ENCODE results near the gene COL15A1. TPM values are rescaled to one million over a fixed set of nuclear protein-coding genes. Genes with fewer than 3 reads are reported as not detected.

COL15A1 gene
- polyA plus RNA-seq, 1 experiment: 3.2 TPM

DNA sequence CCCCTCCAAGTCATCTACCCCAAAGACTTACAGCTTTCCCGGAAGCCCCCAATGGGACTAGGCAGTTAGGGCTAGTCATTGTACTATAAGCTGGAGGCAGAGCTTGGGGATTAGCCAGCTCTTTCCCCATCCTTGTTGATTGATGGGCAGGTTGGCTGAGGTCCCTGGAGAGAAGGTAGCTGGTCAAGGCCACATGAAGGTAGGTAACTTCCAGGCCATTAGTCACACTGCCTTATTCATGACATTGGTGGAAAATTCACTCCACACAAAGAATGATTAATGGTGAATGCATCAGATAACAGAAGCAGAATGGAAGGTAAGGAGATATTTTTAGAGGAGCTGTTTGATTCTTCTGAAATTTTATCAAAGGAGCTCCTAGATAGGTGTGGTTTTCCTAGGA is 111.7 kb downstream of the COL15A1 start:
- TF ChIP-seq, protein P1, sequence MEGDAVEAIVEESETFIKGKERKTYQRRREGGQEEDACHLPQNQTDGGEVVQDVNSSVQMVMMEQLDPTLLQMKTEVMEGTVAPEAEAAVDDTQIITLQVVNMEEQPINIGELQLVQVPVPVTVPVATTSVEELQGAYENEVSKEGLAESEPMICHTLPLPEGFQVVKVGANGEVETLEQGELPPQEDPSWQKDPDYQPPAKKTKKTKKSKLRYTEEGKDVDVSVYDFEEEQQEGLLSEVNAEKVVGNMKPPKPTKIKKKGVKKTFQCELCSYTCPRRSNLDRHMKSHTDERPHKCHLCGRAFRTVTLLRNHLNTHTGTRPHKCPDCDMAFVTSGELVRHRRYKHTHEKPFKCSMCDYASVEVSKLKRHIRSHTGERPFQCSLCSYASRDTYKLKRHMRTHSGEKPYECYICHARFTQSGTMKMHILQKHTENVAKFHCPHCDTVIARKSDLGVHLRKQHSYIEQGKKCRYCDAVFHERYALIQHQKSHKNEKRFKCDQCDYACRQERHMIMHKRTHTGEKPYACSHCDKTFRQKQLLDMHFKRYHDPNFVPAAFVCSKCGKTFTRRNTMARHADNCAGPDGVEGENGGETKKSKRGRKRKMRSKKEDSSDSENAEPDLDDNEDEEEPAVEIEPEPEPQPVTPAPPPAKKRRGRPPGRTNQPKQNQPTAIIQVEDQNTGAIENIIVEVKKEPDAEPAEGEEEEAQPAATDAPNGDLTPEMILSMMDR (IDR thresholded peaks at IDR 0.05; ENCODE audit: low read depth, low read length): no peak
- DNase-seq (ENCODE audit: low read depth, low spot score): no peak
- CTCF ChIA-PET: no interaction called here

DNA sequence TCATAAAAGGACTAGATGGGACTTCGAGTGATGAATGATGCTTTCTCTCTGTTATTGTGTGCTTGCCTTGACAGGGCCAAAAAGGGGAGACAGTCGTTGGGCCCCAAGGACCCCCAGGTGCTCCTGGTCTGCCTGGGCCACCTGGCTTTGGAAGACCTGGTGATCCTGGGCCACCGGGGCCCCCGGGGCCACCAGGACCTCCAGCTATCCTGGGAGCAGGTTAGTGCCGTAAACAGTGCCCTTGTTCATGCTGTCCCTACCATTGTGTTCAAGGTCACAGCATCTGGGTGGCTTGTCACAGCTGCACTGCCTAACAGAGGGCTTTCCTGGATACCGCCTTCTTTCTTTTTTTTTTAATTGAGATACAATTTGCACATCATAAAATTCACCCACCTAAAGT is 112.5 kb downstream of the COL15A1 start:
- no peak for DNase-seq (ENCODE audit: low read depth, low spot score)
- no peak overlapping the region for H3K27ac ChIP-seq (ENCODE audit: low read depth, low read length)
- no peaks in the 10 kb centered on the region for H3K27me3 ChIP-seq (ENCODE audit: control insufficient read depth, insufficient read depth, low read length)
- H3K9me3 ChIP-seq (ENCODE audit: control insufficient read depth, insufficient read depth, low read length): peaks cover 4% of the 10 kb centered on the region
- TF ChIP-seq, protein P1 (IDR thresholded peaks at IDR 0.05; ENCODE audit: low read depth, low read length): no peak
- POLR2A ChIA-PET: no interaction called here
- no peak overlapping the region for H3K4me3 ChIP-seq (ENCODE audit: low read depth, low read length)
- CTCF ChIA-PET: no interaction called here

More for the DNA sequence above, 111.7 kb downstream of the COL15A1 start:
- POLR2A ChIA-PET: no interaction called here
- no peak overlapping the region for H3K4me3 ChIP-seq (ENCODE audit: low read depth, low read length)
- no peak overlapping the region for H3K27ac ChIP-seq (ENCODE audit: low read depth, low read length)
- peaks cover 4% of the 10 kb centered on the region for H3K9me3 ChIP-seq (ENCODE audit: control insufficient read depth, insufficient read depth, low read length)
- no peaks in the 10 kb centered on the region for H3K27me3 ChIP-seq (ENCODE audit: control insufficient read depth, insufficient read depth, low read length)

GRCh38 chr9:99056886-99057664 is 113.4 kb downstream of the COL15A1 start:
- no peak overlapping the region for H3K4me3 ChIP-seq (ENCODE audit: low read depth, low read length)
- TF ChIP-seq, protein P1 (IDR thresholded peaks at IDR 0.05; ENCODE audit: low read depth, low read length): no peak
- H3K27ac ChIP-seq (ENCODE audit: low read depth, low read length): no peak overlapping the region
- peaks cover 3% of the 10 kb centered on the region for H3K27me3 ChIP-seq (ENCODE audit: control insufficient read depth, insufficient read depth, low read length)
- POLR2A ChIA-PET: interaction anchor here (1.2 kb wide), 1 partner anchor 49 kb away, joined by 5 read pairs; no protein-coding TSS in a partner anchor
- H3K9me3 ChIP-seq (ENCODE audit: control insufficient read depth, insufficient read depth, low read length): peaks cover 4% of the 10 kb centered on the region
- CTCF ChIA-PET: no interaction called here
- no peak for DNase-seq (ENCODE audit: low read depth, low spot score)

- Histone ChIP-seq H3K4me3 (ENCODE audit: low read depth, low read length) (no peak overlapping the region), H3K27ac (ENCODE audit: low read depth, low read length) (no peak overlapping the region), H3K27me3 (ENCODE audit: control insufficient read depth, insufficient read depth, low read length) (peaks cover 3% of the 10 kb centered on the region), H3K9me3 (ENCODE audit: control insufficient read depth, insufficient read depth, low read length) (peaks cover 4% of the 10 kb centered on the region)
- TF ChIP-seq, protein P1 (IDR thresholded peaks at IDR 0.05; ENCODE audit: low read depth, low read length): no peak
- CTCF ChIA-PET: no interaction called here
- no peak for DNase-seq (ENCODE audit: low read depth, low spot score)
- POLR2A ChIA-PET: interaction anchor here (1.0 to 1.2 kb wide), 2 partner anchors 18 to 48 kb away, joined by 3 to 5 read pairs; no protein-coding TSS in a partner anchor
Measured at GRCh38 chr9:99057665-99058625, 114.2 kb downstream of the COL15A1 start.

All from AG04450 (cell line).